ENCODE data around the gene AUTS2.

GRCh38 chr7:70781922-70782311 is 1183.6 kb downstream of the AUTS2 start:
- TF ChIP-seq CTCF (tag by site-specific recombination; IDR thresholded peaks at IDR 0.05) (no peak), ZNF596 (tag by site-specific recombination; IDR thresholded peaks at IDR 0.05) (no peak)
